VCaP (cell line): ENCODE data around the gene PSMG2.

Experiments used
- H3K27ac ChIP-seq: fragments of 450-650 bp; 2 replicates; pipeline ENCODE4 v1.5.1; 2017
- CTCF ChIP-seq: fragments of 450-650 bp; conservative IDR thresholded peaks from 2 replicates; pipeline ENCODE4 v1.5.1; 2017; ENCODE audit warnings: mild to moderate bottlenecking, moderate library complexity

The PSMG2 gene

GRCh38 chr18:12699747-12700146, 3.1 kb upstream of the PSMG2 start:
- no peak overlapping the region for H3K27ac ChIP-seq
- TF ChIP-seq CTCF = no peak

GRCh38 chr18:12701161-12701560, 1.7 kb upstream of the PSMG2 start:
- H3K27ac ChIP-seq = peak overlapping the region; percentile 98
- no peak for TF ChIP-seq CTCF

DNA sequence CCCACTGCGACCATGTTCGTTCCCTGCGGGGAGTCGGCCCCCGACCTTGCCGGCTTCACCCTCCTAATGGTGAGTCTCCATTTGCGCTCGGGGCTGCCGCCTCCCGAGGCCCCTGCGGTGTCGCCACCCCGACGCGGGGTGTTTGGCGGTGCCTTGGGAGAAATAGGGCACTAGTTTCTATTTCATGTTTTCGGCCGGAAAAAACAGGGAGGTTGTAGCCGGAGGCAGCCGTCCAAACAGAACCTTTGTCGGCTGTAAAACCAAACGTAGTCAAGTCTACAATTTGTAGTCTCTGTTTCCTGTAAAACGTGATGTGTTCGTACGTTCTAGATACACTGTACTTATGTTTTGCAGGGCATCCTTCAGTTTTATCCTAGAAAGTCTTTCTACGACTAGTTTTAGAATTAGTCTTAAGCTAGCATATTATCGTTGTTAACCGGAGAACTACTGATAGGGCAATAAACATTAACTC, 290 bp downstream of the PSMG2 start:
- peak overlapping the region; percentile 98 for H3K27ac ChIP-seq

DNA sequence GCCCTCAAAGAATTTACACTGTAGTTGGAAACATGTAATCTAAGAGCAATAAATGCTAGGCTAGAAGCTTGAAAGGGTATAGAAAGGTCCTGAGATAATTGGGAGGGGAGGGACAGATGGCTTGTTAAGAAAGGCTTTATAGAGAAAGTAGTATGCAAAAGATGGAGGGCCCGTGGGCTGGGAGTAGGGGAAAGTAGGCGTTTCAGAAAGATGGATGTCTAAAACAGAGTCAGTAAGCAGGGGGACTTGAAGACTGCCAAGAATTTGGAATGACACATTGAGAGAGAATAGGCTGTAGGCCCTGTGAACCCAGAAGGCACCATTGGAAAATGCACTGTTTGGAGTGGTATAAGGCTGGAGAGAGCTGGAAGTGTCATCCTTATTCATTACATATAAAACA, 822 bp downstream of the PSMG2 start:
- H3K27ac ChIP-seq = peak overlapping the region; percentile 98
- TF ChIP-seq CTCF = no peak

More for the DNA sequence above, 290 bp downstream of the PSMG2 start:
- TF ChIP-seq CTCF = no peak

DNA sequence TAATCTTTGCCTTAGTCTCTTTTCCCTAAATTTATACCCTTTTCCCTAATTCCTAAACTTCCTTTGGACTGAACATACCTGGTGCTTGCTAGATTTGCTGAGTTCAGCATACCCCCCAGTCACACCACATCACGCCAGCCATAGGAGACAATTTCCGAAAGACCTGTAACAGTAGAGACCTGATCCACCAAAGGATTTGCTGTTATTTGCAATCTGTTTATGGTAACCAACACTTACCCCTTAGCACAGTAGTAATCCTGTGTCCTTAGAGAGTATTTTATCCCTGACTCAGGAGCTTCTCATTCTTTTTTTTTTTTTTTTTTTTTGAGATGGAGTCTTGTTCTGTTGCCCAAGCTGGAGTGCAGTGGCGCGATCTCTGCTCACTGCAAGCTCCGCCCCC, 8.6 kb downstream of the PSMG2 start:
- H3K27ac ChIP-seq = no peak overlapping the region
- TF ChIP-seq CTCF = no peak

DNA sequence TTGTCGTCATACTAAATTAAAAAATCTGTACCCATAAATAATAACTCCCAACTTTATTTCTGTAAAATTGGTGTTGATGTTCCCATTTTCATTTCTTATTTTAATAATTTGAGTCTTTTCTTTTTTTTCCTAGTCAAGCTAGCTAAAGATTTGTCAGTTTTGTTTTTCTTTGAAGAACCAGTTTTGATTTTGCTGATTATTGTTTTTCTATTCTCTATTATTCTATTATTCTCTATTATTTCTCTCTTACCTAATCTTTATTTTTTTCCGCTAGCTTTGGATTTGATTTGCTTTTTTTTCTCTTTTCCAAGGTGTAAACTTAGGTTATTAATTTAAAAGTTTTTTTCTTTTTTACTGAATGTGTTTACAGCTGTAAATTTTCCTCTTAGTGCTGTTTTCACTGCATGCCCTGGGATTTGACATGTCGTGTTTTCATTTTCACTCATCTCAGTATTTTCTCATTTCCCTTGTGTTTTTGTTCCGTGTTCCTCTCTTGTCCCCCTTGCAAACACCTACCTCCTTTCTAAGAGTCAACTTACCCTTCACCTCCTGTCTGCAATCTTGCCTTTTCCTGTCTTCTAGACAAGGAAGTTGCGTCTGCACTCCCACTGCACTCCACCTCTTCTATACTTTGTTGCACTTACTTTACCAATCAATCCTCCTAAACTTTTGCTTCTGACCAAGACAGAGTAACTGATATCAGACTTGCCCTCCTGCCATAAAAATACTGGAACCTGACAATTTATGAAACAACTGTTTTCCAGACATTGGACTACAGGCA, 18.8 kb downstream of the PSMG2 start:
- H3K27ac ChIP-seq = no peak overlapping the region
- no peak for TF ChIP-seq CTCF

GRCh38 chr18:12722731-12723130, 19.9 kb downstream of the PSMG2 start:
- TF ChIP-seq CTCF = no peak
- H3K27ac ChIP-seq = no peak overlapping the region
